ENCODE data around the gene GPRC5C. TPM values are rescaled to one million over a fixed set of nuclear protein-coding genes. Genes with fewer than 3 reads are reported as not detected.

The GPRC5C gene, protein sequence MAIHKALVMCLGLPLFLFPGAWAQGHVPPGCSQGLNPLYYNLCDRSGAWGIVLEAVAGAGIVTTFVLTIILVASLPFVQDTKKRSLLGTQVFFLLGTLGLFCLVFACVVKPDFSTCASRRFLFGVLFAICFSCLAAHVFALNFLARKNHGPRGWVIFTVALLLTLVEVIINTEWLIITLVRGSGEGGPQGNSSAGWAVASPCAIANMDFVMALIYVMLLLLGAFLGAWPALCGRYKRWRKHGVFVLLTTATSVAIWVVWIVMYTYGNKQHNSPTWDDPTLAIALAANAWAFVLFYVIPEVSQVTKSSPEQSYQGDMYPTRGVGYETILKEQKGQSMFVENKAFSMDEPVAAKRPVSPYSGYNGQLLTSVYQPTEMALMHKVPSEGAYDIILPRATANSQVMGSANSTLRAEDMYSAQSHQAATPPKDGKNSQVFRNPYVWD
- polyA plus RNA-seq (ENCODE audit: insufficient read length in 4 of 4), result 100 to 1,000 TPM; 112 to 160 (median 138) TPM

DNA sequence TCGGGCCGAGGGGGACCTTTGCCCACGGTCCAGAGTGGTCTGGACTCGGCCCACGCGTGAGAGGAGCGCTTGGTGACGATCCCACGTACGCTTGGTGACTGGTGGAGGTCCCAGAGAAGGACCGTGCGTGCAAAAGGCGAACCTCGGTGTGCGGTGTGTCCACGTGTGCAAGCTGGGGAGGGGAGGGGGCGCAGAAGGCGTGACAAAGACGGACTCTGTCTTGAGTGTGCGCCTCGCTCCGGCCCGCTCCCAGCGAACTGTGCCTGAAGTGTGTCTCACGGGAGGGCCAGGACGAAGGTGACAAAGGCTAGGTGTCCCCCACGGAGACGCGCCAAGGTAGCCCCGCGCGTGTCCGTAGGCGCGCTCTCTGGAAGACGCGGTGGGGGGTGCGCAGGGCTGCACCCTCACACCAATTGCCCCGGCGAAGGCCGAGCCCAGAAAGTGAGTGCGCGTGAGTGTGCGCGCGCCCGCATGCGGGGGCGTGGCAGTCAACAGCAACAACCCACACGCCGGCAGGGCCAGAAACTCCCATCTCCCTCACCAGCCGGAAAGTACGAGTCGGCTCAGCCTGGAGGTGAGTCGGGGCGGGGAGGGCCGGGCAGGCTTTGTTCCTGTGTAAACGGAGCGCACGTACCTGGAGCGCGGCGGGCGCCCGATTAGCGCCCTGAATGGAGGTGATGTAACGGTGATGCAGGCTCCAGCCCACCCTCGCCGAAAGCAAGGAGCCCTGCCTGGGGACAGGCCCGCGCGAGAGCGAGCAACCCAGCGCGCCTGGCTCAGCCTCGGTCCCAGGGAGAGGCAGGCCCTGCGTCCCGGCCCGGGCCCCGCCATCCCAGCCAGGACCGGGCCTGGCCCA, at the start of gene GPRC5C:
TSS of gene GPRC5C (plus strand) at position 521 of the 856 bp plus-strand sequence. CDS start 7,689 bp downstream, outside the sequence.
- peak in 1 of 4 donors; percentile 77 for DNase-seq (ENCODE audit: low read depth in 4 of 4, low spot score in 2 of 4)

GRCh38 chr17:74383141-74383540, 48.7 kb upstream of the GPRC5C start:
- no peak for DNase-seq (ENCODE audit: low read depth in 4 of 4, low spot score in 2 of 4)

DNA sequence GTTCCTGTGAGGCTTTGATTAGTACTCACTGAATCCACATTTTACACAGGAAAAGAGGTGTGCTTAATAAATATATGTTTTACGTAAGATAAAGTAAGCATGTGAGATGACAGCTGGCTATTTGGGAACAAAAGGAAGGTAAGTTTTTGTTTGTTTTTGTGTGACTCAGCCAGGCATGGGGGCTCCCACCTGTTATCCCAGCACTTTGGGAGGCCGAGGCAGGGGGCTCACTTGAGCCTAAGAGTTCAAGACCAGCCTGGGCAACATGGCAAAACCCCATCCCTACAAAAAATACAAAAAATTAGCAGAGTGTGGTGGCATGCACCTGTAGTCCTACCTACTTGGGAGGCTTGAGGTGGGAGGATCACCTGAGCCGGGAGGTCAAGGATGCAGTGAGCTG, 46.7 kb upstream of the GPRC5C start:
- no peak for DNase-seq (ENCODE audit: low read depth in 4 of 4, low spot score in 2 of 4)

GRCh38 chr17:74386386-74386785, 45.5 kb upstream of the GPRC5C start:
- no peak for DNase-seq (ENCODE audit: low read depth in 4 of 4, low spot score in 2 of 4)

DNA sequence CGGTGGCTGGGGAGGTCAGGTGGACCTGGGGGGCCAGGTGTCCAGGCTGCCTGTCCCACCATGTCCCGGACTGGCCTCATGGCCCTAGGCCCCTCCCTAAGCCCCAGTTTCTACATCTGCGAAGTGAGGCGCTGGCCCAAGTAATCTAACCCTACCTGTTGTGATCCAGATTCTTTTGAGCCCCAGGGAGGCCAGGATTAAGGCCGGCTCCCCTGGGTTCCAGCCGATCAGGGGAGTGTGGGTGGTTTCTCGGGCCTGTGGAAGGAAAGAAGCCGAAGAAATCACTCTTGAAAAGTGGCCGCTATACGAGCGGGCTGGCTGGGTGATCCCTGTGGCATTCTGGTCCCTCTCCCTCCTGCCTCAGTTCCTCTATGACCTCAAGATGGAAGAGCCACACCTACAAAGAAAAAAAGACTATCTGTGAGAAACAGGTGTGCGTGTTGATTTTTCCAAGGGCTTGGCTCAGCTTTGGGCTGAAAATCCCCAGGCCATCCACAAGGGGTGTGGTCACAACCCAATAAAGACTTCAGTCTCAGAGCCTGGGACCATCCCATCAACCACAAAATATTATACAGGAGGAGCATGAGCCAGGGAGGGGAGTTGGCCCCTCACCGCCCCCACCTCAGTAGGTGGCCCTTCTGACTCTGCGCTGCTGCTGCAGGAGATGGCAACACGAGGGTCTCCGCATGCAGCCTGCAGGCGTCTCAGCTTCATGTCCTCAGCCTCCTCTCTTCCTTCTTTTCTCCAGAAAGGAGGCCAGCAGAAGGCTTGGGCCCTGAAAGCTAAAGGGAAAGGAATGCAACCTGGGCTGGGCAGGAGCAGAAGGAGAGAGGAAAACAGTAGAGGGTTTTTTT, 44.3 kb upstream of the GPRC5C start:
- DNase-seq (ENCODE audit: low read depth in 4 of 4, low spot score in 2 of 4), result no peak

DNA sequence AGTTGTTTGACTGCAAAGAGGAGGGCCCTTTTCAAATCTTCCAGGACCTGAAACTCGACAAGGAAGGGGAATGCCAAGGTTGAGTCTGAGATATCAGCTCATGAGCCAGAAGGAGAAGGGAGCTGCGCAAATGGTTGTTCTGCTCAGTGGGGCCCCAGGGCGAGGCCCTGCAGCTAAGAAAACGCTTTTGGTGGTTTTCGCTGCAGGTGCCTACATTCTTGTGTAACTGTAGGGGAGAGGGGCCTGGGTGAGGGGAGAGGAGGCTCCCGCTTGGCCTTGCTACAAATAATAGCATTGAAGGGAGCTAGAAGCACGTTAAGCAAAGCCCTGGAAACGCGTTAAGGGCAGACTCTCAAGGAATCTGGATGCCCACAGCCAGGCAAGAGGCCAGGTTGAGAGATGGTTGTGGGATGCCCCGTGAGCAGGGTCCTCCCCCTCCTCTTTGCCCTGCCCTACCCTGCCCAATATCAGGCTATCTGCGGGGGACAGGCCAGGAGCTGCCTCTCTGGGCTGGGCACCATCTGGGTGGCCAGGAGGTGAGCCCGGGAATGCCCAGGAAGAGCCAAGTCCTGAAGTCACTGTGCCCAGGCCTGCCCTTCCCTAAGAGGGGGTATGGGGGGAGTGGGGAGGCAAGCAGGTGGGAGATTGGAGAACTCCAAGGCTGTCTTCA, 42.7 kb upstream of the GPRC5C start:
- DNase-seq (ENCODE audit: low read depth in 4 of 4, low spot score in 2 of 4), result no peak

- no peak for DNase-seq (ENCODE audit: low read depth in 4 of 4, low spot score in 2 of 4)
Measured at GRCh38 chr17:74389937-74390679, 41.8 kb upstream of the GPRC5C start.

DNA sequence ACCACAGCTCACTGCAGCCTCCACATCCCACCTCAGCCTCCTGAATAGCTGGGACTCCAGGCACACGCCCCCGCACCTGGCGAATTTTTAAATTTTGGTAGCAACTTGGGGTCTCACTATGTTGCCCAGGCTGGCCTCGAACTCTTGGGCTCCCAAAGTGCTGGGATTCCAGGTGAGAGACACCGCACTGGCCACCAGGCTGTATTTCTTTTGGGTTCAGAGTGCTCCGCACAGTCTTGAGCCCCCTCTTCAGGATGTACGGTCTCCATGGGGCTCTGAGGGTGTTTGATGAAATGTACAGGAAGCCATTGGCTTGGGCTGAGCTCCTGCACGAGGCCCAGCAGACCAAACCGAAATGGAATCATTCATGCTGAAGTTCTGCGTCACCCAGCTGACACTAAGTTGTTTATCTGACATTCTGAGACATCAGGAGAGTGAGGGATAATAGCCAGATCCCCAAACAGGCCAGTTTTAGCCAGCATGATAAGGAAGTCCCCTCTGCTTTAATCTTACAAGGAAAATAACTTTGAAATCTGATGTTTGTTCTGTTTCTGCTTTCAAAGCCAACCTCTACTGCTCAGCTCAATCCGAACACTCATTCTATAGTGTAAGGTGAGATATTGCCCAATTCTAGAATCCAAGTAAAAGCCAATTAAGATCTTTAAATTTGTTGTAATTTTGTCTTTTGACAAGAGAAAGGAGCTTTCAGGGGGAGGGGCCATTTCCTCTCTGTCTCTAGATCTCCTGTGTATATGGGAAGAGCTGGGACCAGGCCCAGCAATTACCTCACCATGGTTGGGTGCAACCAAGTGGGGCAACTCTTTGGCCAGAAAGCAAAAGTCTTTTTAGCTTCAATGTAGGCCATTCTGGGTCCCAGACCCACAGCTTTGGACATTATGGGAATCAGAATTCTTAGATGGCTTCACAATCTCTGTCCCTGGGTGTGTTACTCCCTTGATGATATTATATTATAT, 40.9 kb upstream of the GPRC5C start:
- no peak for DNase-seq (ENCODE audit: low read depth in 4 of 4, low spot score in 2 of 4)

GRCh38 chr17:74391771-74392170, 40.1 kb upstream of the GPRC5C start:
- no peak for DNase-seq (ENCODE audit: low read depth in 4 of 4, low spot score in 2 of 4)

DNA sequence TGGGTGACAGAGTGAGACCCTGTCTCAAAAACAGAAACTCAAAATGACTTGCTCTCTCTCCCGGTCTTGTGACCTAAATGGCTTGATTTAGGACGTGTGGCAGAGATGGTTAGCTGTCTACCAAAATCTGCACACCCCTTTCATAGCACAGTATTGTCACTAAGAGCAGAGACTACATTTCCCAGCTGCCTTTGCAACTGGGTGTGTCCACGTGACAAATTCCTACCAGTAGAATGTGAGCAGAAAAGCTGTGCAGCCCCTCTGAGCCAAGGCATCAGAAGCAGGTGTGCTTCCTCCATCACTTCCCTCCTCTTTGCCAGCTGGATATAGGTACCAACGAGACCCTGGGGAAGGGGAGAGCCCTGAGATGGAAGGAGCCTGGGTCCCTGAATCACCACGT, 39.0 kb upstream of the GPRC5C start:
- no peak for DNase-seq (ENCODE audit: low read depth in 4 of 4, low spot score in 2 of 4)

GRCh38 chr17:74393346-74393942, 38.4 kb upstream of the GPRC5C start:
- no peak for DNase-seq (ENCODE audit: low read depth in 4 of 4, low spot score in 2 of 4)

DNA sequence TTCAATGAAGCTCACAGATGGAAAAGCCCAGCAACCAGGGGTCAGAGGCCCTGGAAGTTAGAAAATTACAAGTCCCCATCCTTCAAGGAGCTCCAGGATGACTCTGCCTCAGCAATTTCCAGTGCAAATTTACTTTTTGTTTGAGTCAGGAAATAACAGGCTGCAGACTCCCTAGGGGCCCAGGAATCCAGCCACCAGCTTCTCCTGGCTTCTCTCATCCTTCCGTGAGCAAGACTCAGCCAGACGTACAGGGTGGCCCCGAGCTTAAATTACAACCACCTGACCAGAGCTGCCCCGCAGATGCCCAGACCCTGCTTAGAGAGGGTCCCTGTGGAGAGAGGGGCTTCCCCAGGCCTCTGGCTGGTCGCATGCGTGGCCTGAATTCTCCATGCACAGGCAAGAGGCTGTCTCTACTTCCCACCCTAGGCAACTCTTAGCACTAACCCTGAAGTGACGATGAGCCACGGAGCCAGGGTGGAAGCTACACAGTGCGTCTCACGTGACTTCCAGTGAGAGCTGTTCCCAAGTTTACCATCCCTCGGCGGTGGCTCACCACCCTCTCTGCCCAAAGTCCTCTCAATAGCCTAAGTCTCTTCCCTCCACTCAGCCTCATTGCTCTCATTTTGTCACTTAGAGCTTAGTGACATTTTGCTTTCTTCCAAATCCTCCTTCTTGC, 37.5 kb upstream of the GPRC5C start:
- DNase-seq (ENCODE audit: low read depth in 4 of 4, low spot score in 2 of 4), result no peak

DNA sequence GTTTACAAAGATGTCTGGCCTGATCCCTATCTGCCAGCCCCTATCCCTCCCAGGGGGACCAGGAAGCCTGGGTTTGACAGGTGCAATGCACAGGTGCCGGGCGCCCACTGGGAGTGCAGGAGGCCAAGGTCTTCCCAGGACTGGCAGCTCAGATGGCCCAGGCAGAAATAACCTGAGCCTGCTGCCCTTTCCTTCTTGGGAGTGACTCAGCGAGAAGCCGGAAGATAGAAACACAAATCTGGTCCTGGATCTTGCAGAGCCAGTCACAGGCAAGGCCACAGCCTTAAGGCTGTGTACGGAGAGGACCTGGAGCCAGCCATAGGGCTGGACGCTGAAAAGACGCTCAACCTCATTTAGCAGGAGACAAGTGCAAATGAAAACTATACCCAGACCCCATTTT, 36.9 kb upstream of the GPRC5C start:
- no peak for DNase-seq (ENCODE audit: low read depth in 4 of 4, low spot score in 2 of 4)

- no peak for DNase-seq (ENCODE audit: low read depth in 4 of 4, low spot score in 2 of 4)
Measured at GRCh38 chr17:74396567-74396966, 35.3 kb upstream of the GPRC5C start.

DNA sequence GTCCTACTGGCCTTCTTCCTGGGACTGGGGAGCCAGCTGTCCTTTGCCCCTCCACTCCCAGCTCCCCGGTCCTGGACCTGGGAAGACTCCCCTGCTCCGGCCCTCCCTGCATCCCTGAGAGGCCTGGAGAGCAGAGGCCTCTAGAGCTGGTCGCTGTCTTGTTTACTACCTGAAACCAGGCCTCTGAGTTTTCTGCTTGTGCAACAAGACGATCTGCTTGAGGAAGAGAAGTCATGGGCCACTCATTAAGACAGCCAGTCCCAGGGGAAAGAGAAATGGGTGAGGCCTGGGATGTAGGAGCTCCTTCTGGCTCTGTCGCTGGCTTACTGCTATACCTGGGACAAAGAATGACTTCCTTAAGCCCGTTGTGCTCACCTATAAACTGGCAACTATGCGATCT, 29.8 kb upstream of the GPRC5C start:
- no peak for DNase-seq (ENCODE audit: low read depth in 4 of 4, low spot score in 2 of 4)

DNA sequence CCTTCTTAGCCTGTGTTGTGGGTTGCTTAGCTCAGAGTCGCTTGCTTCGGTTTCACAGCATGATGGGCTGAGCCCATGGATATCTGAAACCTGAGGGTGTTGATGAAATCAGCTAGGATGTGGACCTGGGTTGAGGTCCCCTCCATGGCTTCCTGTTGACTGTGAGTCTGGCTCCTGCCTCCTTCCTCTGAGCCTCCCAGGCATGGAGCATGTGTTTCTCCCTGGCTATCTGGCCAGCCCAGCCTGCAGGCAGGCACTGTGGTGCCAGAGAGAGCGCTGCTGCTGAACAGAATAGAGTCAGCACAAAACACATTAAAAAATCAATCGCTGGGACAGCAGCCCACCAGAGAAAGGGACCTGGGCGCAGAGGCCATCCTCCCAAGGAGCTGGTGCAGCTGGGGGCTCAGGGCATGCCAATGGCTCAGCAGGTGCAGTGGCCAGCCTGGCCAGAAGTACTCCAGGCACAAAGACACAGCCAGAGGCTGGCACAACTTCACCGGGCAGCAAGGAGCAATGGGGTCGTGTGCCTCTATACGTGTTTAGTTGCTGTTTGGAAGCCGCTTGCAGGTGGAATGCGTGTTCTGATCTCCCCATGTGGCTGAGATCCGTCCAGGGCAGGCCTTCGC, 28.3 kb upstream of the GPRC5C start:
- no peak for DNase-seq (ENCODE audit: low read depth in 4 of 4, low spot score in 2 of 4)

GRCh38 chr17:74404218-74404617, 27.7 kb upstream of the GPRC5C start:
- DNase-seq (ENCODE audit: low read depth in 4 of 4, low spot score in 2 of 4), result no peak

Data from left renal cortex interstitium (tissue), 4 donors.